RKO (cell line): ENCODE measurements around the gene SLC9A4.

ENCODE experiments used
- DNase-seq: peaks from one replicate; pipeline ENCODE4 v3.0.0-alpha.2; 2016; ENCODE audit warnings: low spot score

Gene SLC9A4

DNA sequence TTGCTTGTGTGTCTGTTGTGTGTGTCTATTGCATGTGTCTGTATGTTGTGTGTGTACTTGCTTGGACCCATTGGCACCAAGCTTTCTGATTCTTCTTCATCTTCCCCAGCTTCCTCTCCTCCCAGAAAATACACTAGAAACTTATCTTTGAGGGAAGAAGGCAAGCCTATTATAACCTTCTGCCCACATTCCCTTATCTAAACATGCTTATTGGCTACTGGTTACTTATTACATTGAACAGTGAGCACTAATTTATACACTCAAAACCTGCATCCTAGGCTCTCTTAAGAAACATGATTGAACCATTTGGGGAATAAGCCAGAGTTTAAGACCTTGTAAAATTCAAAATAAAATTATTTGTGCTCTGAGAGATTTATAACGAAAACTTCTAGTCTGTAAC, 26.5 kb downstream of the SLC9A4 start:
- no peak for DNase-seq

DNA sequence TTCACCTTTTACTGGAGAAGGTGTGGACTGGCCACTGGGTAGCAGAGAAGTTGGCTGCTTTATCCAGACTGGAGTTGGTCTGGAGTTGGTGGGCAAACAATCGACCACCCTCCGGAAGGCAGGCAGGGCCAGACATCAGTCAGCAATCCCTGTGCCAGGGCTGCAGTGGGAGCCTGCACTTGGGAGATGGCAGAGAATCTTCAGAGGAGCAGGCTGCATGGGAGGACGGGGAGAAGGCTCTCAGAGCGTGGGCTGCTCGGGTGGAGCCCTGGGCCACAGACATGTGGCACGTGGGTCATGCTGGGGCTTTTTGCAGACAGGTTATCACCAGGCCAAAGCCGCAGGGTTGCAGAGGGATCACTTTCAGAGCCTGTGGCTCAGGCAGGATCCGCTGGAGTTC, 29.6 kb downstream of the SLC9A4 start:
- no peak for DNase-seq

DNA sequence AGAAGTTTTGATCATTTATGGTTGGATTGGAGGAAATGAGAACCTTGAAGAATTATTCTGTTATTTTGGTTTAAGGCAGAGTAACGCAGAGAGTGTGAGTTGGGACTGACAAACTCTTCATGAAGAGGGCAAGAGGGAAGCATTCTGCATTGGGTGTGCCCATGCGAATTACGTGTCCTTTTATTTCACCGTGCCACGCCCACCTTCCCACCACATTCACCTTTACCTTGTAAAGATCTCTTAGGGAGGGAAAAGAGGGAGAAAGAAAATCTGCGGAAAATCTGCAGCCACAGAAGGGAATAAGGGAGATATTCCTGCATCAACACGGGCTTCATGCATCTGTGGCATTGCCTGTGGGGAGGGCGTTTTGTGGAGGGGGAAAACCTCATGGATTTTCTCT, 31.8 kb downstream of the SLC9A4 start:
- DNase-seq = no peak

DNA sequence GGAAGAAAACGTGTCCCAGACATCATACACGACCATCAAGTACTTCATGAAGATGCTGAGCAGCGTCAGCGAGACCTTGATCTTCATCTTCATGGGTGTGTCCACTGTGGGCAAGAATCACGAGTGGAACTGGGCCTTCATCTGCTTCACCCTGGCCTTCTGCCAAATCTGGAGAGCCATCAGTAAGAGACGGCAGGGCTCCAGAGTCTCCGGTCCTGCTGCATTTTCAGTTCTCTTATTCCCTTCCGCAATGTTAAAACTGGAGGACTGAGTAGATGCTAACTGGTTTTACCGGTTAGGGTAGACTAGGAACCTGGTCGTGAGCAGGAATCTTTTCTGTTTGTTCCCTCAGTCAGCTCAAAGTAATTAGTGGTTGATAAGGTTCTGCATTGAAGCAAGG, 32.3 kb downstream of the SLC9A4 start:
- no peak for DNase-seq

DNA sequence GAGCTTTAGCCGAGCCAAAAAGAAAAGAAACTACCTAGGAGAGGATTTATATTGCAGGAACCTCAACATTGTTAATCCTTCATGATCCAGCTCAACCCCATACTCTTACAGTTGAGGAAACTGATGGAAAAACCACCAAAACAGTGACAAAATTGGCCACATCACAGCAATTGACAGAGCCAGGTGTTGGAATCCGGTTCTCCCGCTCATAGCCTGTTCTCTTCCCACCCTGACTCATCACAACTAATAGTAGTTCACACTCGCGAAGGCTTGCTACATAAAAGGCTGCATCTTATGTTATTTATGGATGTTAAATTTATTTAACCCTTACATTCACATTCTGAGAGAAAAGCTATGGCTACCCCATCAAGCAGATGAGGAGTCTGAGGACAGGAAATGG, 33.7 kb downstream of the SLC9A4 start:
- DNase-seq = no peak

DNA sequence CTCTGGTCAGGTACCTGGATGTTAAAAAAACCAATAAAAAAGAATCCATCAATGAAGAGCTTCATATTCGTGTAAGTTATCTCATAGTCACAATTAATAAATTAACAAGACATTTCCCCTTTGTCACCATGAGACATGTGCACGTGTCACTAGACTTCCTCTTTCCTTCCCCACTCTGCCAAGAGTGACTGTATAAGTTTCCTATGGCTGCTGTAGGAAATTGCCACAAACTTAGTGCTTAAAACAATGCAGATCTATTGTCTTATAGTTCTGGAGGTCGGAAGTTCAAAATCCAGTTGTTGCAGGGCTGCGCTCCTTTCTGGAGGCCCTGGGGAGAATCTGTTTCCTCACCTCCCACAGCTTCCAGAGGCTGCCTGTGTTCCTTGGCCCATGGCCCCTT, 35.8 kb downstream of the SLC9A4 start:
- no peak for DNase-seq

DNA sequence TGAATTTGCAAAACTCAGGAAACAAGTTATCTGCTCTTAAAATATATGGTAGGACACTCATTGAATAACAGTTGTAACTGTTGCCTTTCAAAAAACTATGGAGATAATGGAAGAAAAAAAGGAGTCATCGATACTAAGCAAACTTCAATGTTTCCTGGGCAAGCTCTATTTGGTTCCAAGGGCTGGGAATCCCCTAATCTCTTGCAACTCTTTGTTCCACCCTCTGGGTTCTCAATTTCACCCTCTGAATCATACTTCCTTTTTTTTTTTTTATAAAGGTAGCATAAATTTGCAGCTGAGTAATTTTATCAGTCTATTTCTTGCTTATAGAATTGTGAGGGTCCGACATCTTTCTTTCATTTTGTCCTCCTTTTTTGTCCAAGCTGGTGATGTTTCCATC, 36.7 kb downstream of the SLC9A4 start:
- DNase-seq = no peak

DNA sequence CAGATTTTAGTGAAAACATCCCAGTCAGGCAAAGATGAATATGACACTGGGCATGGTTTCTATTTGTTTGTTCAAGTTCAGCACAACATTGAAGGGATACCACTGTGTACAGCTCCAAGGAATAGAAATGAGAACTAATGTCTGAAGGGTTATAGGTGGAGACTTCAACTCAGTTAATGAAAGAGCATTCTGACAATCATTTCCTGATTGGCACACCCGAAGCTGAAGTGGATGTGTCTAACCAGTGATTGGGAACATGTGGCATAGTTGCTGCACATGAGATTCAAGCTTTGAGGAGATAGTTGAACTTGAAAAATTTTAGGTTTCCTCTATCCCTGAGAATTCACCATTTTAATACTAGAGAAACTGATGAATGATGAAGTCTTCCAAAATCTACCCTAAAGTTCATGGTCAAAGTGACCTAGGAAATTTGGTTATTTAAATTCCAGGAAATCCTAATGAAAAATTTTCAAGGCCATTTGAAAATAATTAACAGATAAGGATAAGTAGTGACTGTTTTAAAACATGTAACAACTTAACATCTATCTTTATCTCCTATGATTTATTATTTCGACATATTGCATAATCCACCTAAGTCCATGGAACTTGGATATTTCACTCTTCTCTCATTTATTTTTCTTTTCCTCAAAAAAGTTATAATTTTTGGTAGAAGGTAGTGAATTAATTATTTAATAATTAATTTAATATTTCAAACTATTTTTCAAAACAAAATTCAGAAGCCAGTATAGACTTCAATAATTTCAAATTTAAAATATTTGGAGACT, 38.0 kb downstream of the SLC9A4 start:
- no peak for DNase-seq

DNA sequence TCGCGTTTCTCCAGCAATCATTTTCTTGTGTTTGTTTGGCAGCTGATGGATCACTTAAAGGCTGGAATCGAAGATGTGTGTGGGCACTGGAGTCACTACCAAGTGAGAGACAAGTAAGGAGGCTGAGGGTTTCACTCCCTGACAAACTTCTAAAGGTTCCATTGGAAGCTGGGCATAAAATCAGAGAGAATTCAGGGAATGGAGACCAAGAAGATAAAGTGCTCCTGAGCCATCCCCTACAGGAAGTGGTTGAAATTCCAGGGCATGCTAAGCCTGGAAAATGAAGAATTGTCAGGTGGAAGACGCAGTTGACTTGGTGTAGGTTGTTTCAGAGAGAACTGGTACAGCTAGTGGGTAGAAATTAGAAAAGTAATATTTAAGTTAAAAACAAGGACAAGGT, 39.1 kb downstream of the SLC9A4 start:
- DNase-seq = no peak

DNA sequence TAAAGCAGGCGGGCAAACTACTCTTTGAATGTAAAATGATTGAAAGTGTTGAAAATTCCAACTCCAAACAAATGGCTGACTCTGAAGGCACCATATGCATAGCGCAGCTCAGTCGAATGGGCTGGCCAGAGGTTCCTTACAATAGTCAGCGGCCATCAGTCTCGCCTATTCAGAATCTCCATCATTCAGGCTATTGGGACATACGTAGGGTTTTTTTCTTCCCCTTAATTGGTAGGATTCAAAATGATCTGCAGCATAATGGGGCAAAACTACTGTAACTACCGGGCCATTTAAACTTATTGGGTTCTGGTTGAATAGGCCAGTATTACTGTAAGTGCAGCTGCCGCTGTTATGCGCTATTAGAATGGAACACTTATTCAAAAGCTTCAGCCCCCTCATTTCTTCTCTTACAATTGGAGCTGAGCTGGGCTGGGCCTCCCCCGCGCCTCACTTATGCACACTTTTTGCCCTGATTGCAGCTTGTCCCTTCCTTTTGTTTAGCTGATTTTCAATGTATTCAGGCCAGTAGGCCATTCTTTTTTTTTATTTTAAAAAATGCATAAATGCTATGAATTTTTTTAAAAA, 40.4 kb downstream of the SLC9A4 start:
- no peak for DNase-seq

DNA sequence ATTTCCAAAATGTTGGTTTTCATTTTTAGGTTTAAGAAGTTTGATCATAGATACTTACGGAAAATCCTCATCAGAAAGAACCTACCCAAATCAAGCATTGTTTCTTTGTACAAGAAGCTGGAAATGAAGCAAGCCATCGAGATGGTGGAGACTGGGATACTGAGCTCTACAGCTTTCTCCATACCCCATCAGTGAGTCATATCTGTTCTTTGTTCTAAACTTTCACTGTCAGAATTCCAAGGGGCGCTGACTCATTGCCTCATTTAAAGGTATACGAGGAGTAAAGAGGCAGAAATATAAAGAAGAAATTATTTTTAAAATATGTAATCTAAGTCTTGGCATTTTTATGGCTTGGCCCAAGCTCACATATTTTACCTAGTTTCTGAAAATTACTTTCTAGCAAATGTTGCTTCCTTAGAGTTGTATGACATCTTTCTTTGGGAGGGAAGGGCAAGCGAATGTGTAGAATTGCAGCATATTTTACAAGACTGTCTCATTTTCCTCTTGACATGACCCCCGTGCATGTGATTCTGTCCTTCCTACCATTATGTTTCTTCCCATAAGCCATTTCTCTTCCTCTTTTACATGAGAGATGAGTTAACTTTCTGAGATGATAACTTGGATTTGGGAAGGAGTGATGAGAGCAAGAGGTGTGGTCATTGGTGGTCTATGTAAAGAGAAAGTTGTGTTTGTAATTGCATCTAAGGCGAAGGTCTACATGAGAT, 41.2 kb downstream of the SLC9A4 start:
- peak; percentile 85 for DNase-seq

DNA sequence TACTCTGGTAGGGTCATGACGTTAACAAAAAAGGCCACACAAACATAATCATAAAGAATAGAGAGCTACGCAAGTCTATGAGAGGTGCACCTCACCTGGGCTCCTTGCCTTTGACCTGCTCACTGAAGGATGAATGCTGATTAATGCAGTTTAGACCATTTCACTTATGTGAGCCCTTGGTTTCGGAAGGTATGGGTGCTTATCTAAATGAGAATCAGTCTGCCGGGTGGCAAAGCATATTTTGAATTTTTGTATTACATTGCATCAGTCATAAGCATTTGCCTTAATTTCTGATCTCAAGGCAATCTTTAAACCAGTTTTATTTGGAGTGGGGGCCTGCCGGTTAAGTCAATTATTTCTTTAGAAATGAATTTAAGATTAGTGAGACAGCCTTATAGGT, 42.8 kb downstream of the SLC9A4 start:
- DNase-seq = no peak

DNA sequence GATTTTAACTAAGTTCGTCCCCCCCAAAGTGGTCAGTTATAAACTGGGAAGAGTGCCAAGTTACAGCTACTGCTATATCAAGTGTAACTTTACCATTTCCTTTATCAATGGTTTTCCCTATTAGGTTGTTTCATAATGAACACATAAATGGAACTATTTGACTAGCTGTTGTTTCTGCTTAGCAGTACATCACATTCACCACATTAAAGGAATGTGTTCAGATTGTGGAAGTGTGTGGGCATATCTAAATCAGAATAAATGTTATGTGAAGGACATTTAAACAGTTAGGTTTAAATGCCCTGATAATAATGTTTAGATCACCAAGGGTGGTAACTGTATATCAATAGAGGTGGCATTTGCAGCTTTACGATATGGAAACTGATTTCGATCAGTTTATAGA, 45.1 kb downstream of the SLC9A4 start:
- no peak for DNase-seq

DNA sequence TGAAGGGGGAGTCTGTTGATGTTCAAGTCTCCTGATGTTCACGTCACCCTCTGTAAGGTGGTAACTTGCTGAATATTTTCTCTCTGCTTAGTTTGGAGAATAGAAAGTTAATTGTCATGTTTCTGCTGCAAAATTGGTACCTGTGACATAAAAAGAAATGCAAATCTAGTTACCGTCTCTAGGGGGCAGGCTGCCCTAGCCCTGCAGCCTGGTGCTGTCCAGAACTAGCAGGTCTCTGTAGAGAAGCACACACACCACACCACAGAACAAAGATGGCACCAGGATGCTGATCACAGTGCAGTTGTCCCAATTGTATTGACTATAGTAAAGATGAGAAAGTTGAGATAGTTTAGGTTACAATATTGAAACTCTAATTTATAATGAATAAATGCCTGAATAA, 47.0 kb downstream of the SLC9A4 start:
- DNase-seq = peak; percentile 62

DNA sequence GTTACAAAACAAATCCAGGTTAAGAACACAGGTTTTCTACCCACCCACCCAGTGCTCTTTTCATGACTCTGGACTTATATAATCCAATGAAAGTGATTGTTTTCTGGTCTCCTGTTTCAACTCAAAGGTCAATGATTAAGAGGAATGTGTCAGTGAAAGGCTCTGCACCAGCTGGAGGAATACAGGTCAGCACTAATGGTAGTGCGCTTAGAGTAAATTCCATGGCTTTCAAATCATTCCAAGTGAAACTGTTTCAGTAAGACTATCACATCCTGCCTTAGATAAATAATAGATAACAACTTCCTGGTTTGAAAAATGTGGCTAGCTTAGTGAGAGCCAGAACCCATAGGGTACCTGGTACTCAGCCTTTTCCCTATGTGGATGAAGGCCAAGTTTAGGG, 47.8 kb downstream of the SLC9A4 start:
- DNase-seq = no peak

DNA sequence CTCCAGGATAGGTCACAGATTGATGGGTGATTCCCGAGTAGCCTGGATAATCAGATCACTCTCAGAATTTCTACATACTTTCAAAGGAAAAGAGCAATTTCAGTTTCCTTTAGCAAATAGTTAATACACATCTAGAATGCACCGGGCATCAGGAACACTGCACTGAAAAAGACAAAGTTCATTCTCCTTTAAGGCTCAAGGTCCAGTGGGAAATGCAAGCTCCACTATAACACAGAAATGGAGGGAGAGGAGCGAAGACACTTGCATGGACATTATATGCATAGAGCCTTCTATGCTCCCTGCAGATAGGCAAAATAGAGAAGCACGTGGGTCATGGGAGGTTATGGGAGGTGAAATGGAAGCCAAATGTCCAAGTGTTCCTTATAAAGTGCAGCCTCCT, 49.1 kb downstream of the SLC9A4 start:
- DNase-seq = no peak

DNA sequence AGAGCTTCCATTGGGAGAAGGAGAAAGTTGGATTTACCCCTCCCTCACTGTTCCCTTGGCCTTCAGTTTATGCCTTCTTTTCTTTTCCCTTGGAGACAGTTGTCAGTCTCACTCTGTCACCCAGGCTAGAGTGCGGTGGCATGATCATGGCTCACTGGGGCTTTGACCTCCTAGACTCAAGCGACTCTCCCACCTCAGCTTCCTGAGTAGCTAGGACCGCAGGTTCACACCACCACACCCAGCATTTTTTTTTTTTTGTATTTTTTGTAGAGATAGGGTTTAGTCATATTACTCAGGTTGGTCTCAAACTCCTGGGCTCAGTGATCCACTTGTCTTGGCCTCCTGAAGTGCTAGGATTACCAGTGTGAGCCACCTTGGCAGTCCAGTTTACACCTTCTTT, 49.9 kb downstream of the SLC9A4 start:
- DNase-seq = no peak

DNA sequence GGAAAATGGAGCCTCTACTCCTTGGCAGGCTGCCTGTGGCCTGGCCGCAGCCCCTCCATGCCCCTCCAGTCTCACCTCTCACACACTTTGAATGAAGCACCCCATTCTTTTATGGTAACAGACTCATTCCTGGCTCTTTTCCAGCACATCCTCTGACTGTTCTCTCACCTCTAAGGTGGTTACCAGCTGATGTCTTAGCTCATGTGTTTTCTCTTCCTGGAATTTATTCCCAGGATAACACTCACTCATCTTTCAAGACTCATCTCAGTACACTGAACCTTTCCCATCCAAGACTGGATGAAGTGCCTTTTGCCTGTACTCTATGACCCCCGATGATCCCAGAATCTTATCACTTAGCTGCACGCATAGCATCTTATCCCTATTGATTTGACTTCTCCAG, 50.6 kb downstream of the SLC9A4 start:
- DNase-seq = no peak

DNA sequence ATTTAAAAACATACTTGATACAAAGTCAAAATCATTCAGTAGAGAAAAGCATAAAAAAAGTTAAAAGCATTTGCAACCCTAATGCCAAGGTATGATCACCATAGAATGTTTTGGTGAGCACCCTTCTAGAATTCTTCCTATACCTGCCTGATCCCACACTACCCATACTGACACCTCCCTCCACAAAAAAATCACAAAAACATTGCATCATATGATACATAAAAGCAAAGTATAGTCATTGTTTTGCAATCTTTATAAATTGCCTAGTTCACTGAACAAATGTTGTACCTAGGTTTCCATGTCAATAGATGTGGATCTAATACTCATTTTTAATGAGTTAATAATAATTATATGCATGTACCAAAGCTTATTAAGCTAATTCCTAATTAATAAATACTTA, 54.1 kb downstream of the SLC9A4 start:
- DNase-seq = no peak

DNA sequence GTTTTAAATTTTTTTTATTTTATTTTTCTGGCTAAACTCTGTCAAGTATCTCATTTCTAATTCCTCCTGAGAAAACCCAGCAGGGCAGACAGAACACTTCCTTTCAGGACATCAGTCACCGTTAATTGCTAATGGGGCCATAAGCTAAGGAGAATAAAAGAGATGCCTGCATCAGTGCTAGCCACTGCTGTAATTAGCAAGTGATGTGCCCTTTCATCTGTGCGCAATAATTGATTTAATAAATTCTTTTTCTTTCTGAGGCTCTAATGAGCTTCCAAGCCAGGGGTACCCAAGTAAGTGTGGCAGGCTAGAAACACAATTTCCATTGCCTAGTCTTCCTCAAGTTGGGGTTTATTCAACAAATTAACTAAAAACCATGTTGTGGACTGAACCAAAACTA, 65.5 kb downstream of the SLC9A4 start:
- no peak for DNase-seq

DNA sequence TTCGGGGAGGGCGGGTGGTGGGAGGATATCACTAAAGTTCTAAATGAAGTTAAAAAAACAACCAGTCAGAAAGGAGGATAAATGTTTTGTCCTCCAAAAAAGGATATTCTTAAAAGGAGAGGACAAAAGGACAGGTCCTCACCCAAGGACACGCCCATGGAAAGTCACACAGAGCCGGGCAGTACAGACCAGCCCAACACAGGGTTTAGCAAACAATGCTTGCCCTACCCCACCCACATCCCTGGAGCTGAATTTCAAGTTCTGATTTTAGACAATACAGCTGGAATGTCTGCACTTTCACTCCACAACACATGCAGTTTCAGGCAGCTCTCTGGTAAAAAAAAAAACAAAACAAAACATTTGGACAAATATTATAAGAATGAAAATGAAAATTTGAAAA, 67.9 kb downstream of the SLC9A4 start:
- DNase-seq = no peak

DNA sequence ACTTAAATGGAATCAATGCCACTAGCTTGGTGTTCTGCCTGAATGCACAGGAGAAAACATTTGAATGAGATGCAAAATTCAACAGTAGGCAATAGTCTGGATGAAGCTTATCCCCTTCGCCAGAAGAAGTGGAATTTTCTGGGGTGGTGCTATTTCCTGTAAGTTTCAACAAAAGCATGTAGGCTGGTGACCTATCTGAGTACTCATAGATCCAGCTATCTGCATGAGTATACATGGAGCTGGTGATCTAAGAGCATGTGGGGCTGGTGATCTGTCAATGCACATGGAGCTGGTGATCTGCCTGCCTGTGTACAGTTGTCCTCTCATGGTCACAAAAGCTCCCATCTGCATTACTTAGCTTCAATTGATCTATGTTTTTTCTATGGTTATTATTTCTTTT, 71.2 kb downstream of the SLC9A4 start:
- peak; percentile 8 for DNase-seq

DNA sequence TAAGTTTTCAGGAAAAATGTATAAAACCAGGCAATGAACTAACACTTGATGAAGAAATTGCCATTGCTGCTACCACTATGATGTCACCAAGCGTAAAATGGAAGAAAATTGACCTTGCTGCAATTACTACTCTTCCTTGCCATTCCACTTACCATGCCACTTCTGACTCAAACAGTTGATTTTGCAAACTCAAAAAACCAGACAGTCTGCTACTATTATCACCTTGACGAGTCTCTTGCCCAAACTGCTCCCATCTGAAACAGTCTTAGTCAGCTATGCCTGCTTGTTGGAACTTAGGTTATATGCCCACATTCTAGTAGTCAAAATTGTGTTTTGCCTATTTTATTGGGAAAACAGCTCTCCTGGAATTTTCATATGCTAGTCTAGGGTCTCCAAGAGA, 74.4 kb downstream of the SLC9A4 start:
- no peak for DNase-seq

DNA sequence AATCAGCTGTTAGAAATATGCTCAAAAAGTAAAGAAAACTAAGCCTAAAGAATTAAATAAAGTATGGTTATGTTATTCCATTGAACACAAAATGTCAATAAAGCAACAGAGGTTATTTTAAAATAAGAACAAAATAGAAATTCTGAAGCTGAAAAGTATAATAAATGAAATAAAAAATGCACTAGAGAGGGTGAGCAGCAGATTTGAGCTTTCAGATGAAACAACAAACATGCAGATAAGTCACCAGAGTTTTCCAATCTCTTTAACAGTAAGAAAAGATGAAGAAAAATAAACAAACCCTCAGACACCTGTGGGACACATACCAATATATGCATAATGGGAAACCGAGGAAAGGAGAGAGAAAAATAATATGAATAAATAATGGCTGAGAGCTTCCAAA, 76.0 kb downstream of the SLC9A4 start:
- DNase-seq = no peak
